Measurements from ENCODE around the gene TRIM25.

TRIM25 gene

DNA sequence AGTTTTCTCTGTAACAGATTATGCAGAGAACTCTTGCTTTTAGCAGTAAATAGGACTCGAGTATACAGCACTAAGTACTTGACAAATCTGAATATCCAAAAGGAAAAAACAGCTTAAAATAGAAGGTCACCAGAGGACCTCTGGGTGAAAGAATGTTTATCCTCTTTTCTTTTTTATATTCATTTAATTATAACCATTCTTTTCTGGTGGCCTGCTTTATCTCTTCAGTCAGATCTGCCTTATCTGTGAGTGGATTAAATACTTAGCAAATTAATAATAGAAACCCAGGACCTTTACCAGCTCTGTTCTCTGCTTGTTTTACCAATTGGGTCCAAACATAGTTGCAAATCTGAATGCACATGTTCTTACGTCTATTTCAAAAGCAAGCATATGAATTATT, 71.3 kb downstream of the TRIM25 start:
- no peak overlapping the region for H3K4me3 ChIP-seq (ENCODE audit: low read length)
- WGBS (ENCODE audit: insufficient coverage, insufficient read length): no CpG with 5 or more reads among the region's 2 CpGs
- no peaks in the 10 kb centered on the region for H3K36me3 ChIP-seq (ENCODE audit: control insufficient read depth, insufficient read depth, low read length)
- no peaks in the 10 kb centered on the region for H3K4me1 ChIP-seq (ENCODE audit: control insufficient read depth, insufficient read depth, low read length)
- H3K27me3 ChIP-seq (ENCODE audit: control insufficient read depth, insufficient read depth, low read length): no peaks in the 10 kb centered on the region
- H3K27ac ChIP-seq (ENCODE audit: low read length): no peak overlapping the region
- no peak for DNase-seq (ENCODE audit: low read depth, low spot score)
- H3K9me3 ChIP-seq (ENCODE audit: control insufficient read depth, insufficient read depth, low read length): no peaks in the 10 kb centered on the region

DNA sequence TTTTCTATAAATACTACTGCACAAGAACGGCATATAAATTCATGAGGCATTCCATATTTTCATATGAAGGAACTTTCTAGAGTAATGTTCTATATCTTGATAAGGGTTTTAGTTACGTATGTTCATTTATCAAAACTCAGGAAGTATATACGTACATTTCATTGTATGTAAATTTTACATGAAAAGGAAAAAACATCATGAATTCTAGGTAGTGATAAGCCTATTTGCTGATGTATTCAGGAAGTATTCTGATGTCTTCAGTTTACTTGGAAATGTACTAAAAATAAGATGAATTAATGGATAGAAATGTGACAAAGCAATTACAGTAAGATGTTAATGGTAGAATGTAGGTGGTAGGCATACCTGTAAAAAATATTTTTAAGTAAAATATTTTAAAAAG, 75.2 kb downstream of the TRIM25 start:
- Histone ChIP-seq H3K36me3 (ENCODE audit: control insufficient read depth, insufficient read depth, low read length) (no peaks in the 10 kb centered on the region; the same call in 1 of the 2 replicates), H3K9me3 (ENCODE audit: control insufficient read depth, insufficient read depth, low read length) (no peaks in the 10 kb centered on the region), H3K27me3 (ENCODE audit: control insufficient read depth, insufficient read depth, low read length) (no peaks in the 10 kb centered on the region; the same call in 1 of the 2 replicates), H3K4me1 (ENCODE audit: control insufficient read depth, insufficient read depth, low read length) (0 out of 2 replicates have a peak, but pooled peaks cover 3% of the 10 kb centered on the region), H3K4me3 (ENCODE audit: low read length) (no peak overlapping the region), H3K27ac (ENCODE audit: low read length) (no peak overlapping the region)
- WGBS (ENCODE audit: insufficient coverage, insufficient read length): no CpG with 5 or more reads among the region's 3 CpGs
- DNase-seq (ENCODE audit: low read depth, low spot score): no peak

All from iPS DF 6.9 (cell line).